22Rv1 (cell line): ENCODE measurements around the gene SMIM13.

Experiments
- ZFX ChIP-seq: fragments of 450-650 bp; IDR thresholded peaks from 2 replicates; pipeline ENCODE4 v1.6.1; 2017; ENCODE audit warnings: antibody characterized with exemption, borderline replicate concordance
- TF ChIP-seq, protein P1 (sequence below): fragments of 450-650 bp; IDR thresholded peaks from 2 replicates; pipeline ENCODE4 v1.5.1; 2017; ENCODE audit warnings: mild to moderate bottlenecking

DNA sequence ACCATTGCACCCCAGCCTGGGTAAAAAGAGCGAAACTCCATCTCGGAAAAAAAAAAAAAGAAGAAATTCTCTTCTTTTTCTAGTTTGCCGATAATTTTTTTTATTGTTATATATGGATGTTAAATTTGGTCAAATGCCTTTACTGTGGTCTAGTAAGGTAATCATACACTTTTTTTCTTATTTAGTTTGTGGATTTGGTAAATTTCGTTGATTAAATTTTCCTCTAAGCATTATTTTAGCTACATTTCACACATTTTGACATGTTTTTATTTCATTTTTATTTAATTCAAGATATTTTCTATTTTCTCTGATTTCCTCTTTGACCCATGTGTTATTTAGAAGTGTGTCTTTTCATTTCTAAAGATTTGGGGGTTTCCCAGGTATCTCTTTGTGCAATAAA, 31.6 kb upstream of the SMIM13 start:
- TF ChIP-seq, protein P1, sequence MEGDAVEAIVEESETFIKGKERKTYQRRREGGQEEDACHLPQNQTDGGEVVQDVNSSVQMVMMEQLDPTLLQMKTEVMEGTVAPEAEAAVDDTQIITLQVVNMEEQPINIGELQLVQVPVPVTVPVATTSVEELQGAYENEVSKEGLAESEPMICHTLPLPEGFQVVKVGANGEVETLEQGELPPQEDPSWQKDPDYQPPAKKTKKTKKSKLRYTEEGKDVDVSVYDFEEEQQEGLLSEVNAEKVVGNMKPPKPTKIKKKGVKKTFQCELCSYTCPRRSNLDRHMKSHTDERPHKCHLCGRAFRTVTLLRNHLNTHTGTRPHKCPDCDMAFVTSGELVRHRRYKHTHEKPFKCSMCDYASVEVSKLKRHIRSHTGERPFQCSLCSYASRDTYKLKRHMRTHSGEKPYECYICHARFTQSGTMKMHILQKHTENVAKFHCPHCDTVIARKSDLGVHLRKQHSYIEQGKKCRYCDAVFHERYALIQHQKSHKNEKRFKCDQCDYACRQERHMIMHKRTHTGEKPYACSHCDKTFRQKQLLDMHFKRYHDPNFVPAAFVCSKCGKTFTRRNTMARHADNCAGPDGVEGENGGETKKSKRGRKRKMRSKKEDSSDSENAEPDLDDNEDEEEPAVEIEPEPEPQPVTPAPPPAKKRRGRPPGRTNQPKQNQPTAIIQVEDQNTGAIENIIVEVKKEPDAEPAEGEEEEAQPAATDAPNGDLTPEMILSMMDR, result no peak
- no peak for TF ChIP-seq ZFX
